Measurements from ENCODE around the gene C12orf56. TPM values are rescaled to one million over a fixed set of nuclear protein-coding genes. Genes with fewer than 3 reads are reported as not detected.
"Not testable (repeated sequence)": the region's sequence is repeated elsewhere in the genome, so short reads cannot be mapped to it uniquely, and the experiment has no call there.

Gene C12orf56
- polyA plus RNA-seq, 2 of the 4 experiments (the other 2 are of a cell fraction) = 0.05 to 0.22 TPM

DNA sequence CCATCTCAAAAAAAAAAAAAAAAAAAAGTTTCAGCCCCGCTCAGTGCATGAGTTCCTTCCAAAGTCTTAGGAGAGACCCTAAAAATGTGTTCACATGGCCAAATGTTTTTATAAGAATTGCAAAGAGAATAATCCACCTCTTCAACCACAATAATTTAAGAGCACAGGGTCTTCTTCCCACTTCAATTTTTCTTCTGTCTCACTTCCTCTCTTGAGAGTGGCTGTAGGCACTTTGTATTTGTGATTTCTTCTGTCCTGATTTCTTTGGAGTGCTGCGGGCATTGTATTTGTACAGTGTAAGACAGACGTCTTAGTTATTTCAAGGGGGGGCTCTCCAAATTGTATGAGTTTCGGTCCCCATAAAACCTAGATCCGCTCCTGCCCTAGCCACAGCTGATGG, 58.3 kb downstream of the C12orf56 start:
- Histone ChIP-seq H3K4me2 (no peak overlapping the region), H3K4me1 (no peaks in the 10 kb centered on the region), H3K9me3 (no peaks in the 10 kb centered on the region), H3K4me3 (no peak overlapping the region), H3K27ac (no peak overlapping the region)
- ATAC-seq (no peak), DNase-seq (ENCODE audit: low read depth in 1 of 2, low spot score in 1 of 2) (no peak), FAIRE-seq (no peak)
- TF ChIP-seq NPAS2 (CRISPR knock-in tag; IDR thresholded peaks at IDR 0.05; ENCODE audit: borderline replicate concordance) (no peak), MAX (IDR thresholded peaks at IDR 0.05) (no peak), GATA3 (IDR thresholded peaks at IDR 0.05; ENCODE audit: borderline replicate concordance) (no peak), HEYL (CRISPR knock-in tag; IDR thresholded peaks at IDR 0.05) (no peak), MAFK (IDR thresholded peaks at IDR 0.05; ENCODE audit: partially characterized antibody) (no peak), PHF8 (IDR thresholded peaks at IDR 0.05; ENCODE audit: borderline replicate concordance, low read depth) (no peak), FOXS1 (CRISPR knock-in tag; IDR thresholded peaks at IDR 0.05) (no peak), CHD4 (IDR thresholded peaks at IDR 0.05; ENCODE audit: borderline replicate concordance) (no peak), SREBF2 (IDR thresholded peaks at IDR 0.05) (no peak), FOSB (CRISPR knock-in tag; IDR thresholded peaks at IDR 0.05) (no peak), TFCP2L1 (CRISPR knock-in tag; IDR thresholded peaks at IDR 0.05) (no peak)
- TF ChIP-seq, protein P1, sequence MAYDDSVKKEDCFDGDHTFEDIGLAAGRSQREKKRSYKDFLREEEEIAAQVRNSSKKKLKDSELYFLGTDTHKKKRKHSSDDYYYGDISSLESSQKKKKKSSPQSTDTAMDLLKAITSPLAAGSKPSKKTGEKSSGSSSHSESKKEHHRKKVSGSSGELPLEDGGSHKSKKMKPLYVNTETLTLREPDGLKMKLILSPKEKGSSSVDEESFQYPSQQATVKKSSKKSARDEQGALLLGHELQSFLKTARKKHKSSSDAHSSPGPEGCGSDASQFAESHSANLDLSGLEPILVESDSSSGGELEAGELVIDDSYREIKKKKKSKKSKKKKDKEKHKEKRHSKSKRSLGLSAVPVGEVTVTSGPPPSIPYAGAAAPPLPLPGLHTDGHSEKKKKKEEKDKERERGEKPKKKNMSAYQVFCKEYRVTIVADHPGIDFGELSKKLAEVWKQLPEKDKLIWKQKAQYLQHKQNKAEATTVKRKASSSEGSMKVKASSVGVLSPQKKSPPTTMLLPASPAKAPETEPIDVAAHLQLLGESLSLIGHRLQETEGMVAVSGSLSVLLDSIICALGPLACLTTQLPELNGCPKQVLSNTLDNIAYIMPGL (CRISPR knock-in tag; IDR thresholded peaks at IDR 0.05; ENCODE audit: borderline replicate concordance) = no peak
- CTCF ChIA-PET = no interaction called here
- WGBS (ENCODE audit: missing lambda C conversion rate) = 78% methylated on average over 5 of the region's 5 CpGs
- POLR2A ChIA-PET = no interaction called here

DNA sequence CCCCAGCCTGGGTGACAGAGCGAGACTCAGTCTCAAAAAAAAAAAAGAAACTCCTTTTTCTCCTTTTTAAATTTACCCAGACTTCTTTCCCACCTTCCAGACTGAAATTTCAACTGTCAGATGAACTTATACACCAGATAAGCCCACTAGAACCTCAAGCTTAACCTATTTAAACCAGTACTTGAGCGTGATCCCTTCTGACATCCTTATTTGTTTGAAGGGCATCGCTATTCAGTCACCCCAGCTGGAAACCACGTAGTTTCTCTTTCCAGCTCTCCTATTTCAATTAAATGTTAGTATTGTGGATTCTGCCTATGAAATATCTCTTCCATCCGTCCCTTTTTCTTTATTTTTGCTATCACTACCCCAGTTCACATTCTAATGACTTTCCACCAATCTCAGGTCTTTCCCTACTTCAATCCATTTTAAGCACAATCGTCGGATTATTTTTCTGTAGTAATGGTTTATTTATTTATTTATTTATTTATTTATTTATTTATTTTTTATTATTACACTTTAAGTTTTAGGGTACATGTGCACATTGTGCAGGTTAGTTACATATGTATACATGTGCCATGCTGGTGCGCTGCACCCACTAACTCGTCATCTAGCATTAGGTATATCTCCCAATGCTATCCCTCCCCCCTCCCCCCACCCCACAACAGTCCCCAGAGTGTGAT, 61.4 kb downstream of the C12orf56 start:
- ATAC-seq; H3K4me3 ChIP-seq; FAIRE-seq; POLR2A ChIA-PET; H3K27ac ChIP-seq; H3K9me3 ChIP-seq; DNase-seq (ENCODE audit: low read depth in 1 of 2, low spot score in 1 of 2); H3K4me1 ChIP-seq; H3K4me2 ChIP-seq: not testable (repeated sequence)
- CTCF ChIA-PET = interaction anchor here (0.6 kb wide), 2 partner anchors 47 to 351 kb away, joined by 3 read pairs; no protein-coding TSS in a partner anchor
- peak; percentile 46 for TF ChIP-seq ZC3H11A (IDR thresholded peaks at IDR 0.05)
- whole genome bisulfite sequencing (ENCODE audit: missing lambda C conversion rate) = 65% methylated on average over 9 of the region's 9 CpGs

DNA sequence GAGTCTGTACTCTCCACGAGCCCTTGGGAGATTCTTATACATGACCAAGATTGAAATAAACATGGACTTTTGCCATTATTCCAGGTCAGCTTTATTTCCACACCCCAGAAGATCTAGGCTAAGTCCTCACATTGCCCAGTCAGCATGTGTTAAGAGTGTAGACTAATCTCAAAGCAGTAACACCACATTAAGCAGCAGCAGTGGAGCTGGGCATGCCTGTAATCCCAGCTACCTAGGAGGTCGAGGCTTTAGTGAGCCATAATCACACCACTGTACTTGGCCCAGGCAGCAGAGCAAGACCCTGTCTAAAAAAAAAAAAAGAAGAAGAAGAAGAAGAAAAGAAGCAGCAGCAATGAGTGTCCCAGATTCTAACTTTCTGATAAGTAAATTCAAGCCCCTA, 65.5 kb downstream of the C12orf56 start:
- DNase-seq (ENCODE audit: low read depth in 1 of 2, low spot score in 1 of 2) (no peak), ATAC-seq (no peak), FAIRE-seq (no peak)
- 3% methylated on average over 2 of the region's 2 CpGs for WGBS (ENCODE audit: missing lambda C conversion rate)
- Histone ChIP-seq H3K27ac (no peak overlapping the region), H3K4me2 (no peak overlapping the region), H3K4me1 (no peaks in the 10 kb centered on the region), H3K9me3 (no peaks in the 10 kb centered on the region), H3K4me3 (no peak overlapping the region)
- ChIA-PET CTCF (interaction anchor here (0.6 kb wide), 1 partner anchor 27 kb away, joined by 3 read pairs; no protein-coding TSS in a partner anchor), POLR2A (no interaction called here)
- no peak for TF ChIP-seq ZC3H11A (IDR thresholded peaks at IDR 0.05)
- TF ChIP-seq KDM1A (IDR thresholded peaks at IDR 0.05; ENCODE audit: low read depth) = no peak
- no peak for TF ChIP-seq MAX (IDR thresholded peaks at IDR 0.05)
- TF ChIP-seq NPAS2 (CRISPR knock-in tag; IDR thresholded peaks at IDR 0.05; ENCODE audit: borderline replicate concordance) = no peak
- TF ChIP-seq POLR2AphosphoS2 (conservative IDR thresholded peaks at IDR 0.05; ENCODE audit: low read length) = no peak
- TF ChIP-seq HDAC2 (IDR thresholded peaks at IDR 0.05) = no peak
- TF ChIP-seq CBX8 (IDR thresholded peaks at IDR 0.05) = no peak
- TF ChIP-seq SMC3 (IDR thresholded peaks at IDR 0.05) = no peak
- TF ChIP-seq, protein P2, sequence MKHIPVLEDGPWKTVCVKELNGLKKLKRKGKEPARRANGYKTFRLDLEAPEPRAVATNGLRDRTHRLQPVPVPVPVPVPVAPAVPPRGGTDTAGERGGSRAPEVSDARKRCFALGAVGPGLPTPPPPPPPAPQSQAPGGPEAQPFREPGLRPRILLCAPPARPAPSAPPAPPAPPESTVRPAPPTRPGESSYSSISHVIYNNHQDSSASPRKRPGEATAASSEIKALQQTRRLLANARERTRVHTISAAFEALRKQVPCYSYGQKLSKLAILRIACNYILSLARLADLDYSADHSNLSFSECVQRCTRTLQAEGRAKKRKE (CRISPR knock-in tag; IDR thresholded peaks at IDR 0.05; ENCODE audit: low read depth) = no peak
- TF ChIP-seq CHD2 (IDR thresholded peaks at IDR 0.05; ENCODE audit: low read length, partially characterized antibody) = no peak
- TF ChIP-seq FOXS1 (CRISPR knock-in tag; IDR thresholded peaks at IDR 0.05) = no peak
- no peak for TF ChIP-seq CHD4 (IDR thresholded peaks at IDR 0.05; ENCODE audit: borderline replicate concordance)

Data from A549 (cell line).